Measurements from ENCODE around the gene KIF16B.
"Not testable (repeated sequence)": the region's sequence is repeated elsewhere in the genome, so short reads cannot be mapped to it uniquely, and the experiment has no call there.

Gene KIF16B

GRCh38 chr20:16292226-16292880, 280.9 kb downstream of the KIF16B start:
- DNase-seq (ENCODE audit: low read depth, low spot score) = no peak

DNA sequence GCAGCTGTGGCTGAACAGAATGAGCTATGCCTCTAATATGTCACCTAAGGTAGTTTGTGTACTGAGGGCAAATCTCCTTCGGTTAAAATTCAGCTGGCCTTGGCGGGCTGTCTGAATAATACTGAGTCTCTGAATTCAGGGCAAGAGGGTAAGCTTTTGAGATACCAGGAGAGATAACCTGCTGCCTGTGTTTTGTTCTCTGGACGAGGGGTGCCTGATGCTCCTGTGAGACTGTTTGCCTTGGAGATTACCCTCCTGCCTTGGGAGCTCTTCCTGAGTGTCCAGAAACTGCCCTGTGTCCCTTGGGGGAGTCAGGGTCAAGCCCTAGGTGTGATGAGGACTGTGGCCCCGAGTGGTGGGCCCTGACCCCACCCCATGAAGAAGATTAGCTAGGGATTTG, 282.9 kb downstream of the KIF16B start:
- DNase-seq (ENCODE audit: low read depth, low spot score) = no peak

DNA sequence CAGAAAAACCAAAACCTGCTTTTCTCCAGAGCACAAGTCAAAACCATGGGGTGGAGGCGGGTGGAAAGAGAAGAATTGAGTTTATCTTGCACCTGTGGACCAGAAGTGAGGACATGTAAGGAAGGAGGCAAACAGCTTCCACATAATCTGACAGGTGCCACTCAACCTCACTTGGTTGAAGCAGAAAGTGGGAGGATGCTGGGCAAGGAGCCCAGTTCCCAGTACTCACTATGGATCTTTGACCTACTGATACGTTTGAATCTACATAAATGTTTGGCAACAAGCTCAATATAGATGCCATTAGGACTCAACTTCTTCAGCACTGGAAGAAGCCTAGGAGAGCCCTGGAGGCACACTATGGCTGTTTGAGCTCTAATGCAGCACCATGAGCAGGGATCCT, 285.5 kb downstream of the KIF16B start:
- no peak for DNase-seq (ENCODE audit: low read depth, low spot score)

- DNase-seq (ENCODE audit: low read depth, low spot score) = no peak
Observed at GRCh38 chr20:16286601-16287000, 286.6 kb downstream of the KIF16B start.

DNA sequence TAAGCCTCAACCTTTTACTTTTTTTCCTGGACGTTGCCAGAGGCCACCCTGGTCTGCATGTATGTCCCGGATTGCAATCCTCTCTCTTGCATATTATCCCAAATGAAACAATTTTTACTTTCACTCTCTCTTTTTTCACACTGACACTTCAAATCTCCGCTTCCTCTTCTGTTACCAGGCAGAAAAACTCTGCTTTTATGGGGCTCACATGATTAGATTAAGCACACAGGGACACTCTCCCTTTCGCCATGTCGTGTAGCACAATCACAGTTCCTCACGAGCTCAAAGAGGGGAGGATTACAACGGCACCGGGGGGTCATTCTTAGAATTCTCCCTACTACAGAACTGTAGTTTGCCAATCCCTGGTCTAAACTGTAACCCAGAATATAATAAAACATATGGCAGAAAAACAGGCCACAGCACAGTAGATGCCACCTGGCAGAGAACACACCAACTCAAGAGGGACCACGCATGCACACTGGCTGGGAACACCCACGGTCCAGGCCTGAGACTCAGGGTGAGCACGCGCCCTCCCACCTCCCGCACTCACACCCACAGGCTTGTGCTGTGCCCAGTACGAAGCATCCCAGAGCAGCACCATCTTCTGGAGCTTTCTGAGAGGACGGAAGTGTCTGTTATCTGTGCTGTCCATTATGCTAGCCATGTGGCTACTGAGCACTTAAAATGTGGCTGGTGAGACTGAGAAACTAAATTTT, 288.7 kb downstream of the KIF16B start:
- DNase-seq (ENCODE audit: low read depth, low spot score) = no peak

- DNase-seq (ENCODE audit: low read depth, low spot score) = no peak
Observed at GRCh38 chr20:16283978-16284377, 289.3 kb downstream of the KIF16B start.

DNA sequence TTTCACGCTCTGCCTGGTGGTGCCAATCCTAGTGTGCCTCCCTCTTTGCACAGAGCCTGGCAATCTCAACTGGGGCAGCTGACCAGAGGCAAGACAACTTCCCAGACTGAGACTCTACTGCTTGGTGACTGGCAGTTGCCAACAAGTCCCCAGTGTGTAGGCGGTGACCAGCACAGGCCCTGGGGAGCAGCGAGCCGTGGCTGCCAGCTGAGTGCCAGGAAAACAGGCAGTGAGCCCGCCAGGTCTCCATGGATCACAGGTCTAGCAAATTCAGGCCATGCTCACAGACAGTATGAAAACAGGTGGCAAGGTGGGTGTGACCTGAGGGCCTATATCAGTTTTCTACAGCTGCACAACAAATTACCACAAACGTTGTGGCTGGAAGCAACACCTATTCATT, 289.9 kb downstream of the KIF16B start:
- no peak for DNase-seq (ENCODE audit: low read depth, low spot score)

- no peak for DNase-seq (ENCODE audit: low read depth, low spot score)
Observed at GRCh38 chr20:16280219-16280618, 293.0 kb downstream of the KIF16B start.

GRCh38 chr20:16279320-16279719, 293.9 kb downstream of the KIF16B start:
- no peak for DNase-seq (ENCODE audit: low read depth, low spot score)

GRCh38 chr20:16273812-16274555, 299.3 kb downstream of the KIF16B start:
- DNase-seq (ENCODE audit: low read depth, low spot score) = no peak

DNA sequence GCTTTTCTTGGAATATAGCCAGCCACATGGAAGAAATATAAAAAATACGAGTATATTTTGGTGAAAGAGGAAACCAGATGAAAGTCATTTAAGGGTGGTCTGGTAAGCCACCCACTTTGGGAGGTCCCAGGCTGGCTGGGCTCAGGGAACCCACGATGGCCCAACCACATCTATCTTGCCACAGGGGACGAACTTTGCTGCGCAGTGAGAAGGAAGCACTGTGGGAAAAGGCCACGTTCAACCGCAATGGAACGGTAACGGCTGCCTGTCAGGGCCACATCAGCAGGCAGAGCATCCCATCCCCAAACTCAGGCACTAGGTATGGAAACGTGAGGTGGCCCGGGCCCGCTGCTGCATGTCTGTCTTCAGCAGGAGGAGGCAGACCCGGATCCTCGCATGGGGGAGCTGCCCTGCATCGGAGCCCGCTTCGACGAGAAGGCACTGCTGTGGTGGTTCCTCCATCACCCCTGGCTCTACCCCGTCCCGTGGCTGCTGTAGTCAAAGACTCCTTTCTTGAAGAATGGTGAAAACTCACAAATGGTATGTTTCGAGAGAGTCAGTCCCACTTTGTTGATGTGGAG, 300.4 kb downstream of the KIF16B start:
- no peak for DNase-seq (ENCODE audit: low read depth, low spot score)

- DNase-seq (ENCODE audit: low read depth, low spot score) = no peak
Observed at GRCh38 chr20:16271450-16271849, 301.8 kb downstream of the KIF16B start.

DNA sequence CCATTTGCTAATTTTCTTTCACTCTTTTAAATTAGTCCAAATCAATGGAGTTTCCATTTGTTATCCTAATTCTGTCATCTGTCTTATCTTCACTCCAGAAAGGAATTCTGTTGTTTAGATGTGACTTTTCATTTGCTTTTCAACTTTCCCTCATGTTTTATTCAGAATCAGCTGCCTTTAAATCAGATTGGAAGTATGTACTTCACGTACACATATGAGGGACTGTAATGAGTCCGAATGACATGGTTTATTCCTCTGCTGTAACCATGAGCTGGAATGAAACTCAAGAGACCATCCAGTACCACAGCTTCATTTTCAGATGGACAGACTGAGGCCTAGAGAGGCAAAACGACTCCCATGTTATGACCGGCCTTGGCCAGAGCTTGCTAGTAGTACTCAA, 302.3 kb downstream of the KIF16B start:
- DNase-seq (ENCODE audit: low read depth, low spot score) = no peak

- DNase-seq (ENCODE audit: low read depth, low spot score) = no peak
Observed at GRCh38 chr20:16270314-16270931, 302.8 kb downstream of the KIF16B start.

DNA sequence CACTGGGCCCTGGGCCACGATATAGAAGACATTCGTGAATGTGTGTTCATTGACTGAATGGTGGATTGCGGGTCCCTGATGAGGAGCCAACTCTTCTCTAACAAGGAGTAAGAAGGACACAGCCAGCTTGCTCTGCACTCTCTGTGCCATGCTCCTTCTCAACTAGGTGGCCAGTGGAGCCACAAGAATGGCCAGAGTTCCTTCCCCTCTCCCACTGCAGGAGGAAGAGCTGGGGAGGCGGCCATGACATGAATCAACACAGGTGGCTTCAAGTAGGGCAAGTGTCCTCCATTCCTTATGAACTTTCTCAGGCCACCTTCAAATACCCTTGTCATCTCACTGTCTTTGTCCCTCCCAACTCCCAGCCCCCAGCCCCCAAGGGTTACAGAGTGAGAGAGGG, 305.7 kb downstream of the KIF16B start:
- DNase-seq (ENCODE audit: low read depth, low spot score) = no peak

DNA sequence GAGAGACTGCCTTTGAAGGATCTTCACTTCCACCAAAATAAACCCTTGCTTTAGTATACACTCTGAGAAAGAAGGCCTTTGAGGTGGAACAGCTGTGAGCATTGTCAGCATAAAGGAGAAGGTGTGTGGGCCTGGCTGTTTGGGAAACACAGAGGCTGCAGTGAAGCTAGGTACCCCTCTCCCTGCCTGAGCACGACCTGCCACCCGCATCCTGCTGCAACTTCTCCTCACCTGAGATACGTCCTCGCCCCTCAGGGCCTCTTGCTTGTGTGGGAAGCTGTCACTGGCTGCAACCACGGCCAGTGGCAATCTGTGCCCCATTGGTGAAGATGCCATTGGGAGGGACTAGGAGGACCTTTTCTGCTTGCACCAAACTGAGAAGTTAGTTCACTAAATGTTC, 307.9 kb downstream of the KIF16B start:
- DNase-seq (ENCODE audit: low read depth, low spot score) = no peak

DNA sequence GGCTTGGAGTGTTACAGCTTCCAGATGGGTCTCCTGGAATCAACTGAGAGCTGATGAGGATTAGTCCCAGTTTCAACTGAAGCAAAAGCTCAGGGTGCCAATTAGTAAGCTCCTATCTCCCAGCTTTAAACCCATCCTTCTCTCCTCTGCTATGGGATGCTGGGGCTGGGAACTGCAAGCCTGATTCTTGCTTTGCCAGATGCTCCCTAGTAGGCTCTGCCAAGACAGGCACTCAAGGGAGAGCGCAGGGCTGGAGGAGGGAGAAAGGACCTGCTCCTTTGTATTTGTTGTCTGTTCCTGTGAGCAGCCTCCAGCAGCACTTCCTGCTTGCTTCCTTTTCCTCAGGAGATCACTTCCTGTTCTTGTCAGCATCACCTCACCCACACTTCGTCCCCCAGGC, 309.7 kb downstream of the KIF16B start:
- DNase-seq (ENCODE audit: low read depth, low spot score) = no peak

GRCh38 chr20:16262594-16262993, 310.7 kb downstream of the KIF16B start:
- DNase-seq (ENCODE audit: low read depth, low spot score) = no peak

GRCh38 chr20:16261733-16262273, 311.4 kb downstream of the KIF16B start:
- DNase-seq (ENCODE audit: low read depth, low spot score) = no peak

- no peak for DNase-seq (ENCODE audit: low read depth, low spot score)
Observed at GRCh38 chr20:16260911-16261310, 312.3 kb downstream of the KIF16B start.

DNA sequence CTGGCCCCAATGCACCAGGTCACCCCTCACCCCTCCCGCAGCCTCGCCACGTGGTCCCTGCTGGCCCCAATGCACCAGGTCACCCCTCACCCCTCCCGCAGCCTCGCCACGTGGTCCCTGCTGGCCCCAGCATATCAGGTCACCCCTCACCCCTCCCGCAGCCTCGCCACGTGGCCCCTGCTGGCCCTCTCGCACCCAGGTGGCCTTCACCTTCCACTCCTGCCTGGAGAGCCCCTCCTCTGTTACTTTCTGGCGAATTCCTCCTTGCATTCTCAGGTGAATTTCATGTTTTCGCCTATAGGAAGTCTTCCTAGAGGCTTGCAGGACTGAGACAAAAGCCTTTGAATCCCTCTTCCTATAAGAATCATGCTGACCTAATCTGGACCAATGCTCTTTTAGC, 313.1 kb downstream of the KIF16B start:
- DNase-seq (ENCODE audit: low read depth, low spot score) = not testable (repeated sequence)

DNA sequence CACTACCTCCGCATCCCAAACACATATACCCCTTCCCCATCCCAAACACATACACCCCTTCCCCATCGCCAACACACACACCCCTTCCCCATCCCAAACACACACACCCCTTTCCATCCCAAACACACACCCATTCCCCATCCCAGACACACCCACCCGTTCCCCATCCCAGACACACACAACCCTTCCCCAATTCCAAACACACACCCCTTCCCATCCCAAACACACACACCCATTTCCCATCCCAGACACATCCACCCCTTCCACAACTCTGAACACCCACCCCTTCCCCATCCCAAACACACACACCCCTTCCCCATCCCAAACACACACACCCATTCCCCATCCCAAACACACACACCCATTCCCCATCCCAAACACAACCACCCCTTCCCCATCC, 314.5 kb downstream of the KIF16B start:
- no peak for DNase-seq (ENCODE audit: low read depth, low spot score)

All from activated naive CD8-positive, alpha-beta T cell treated with anti-CD3 and anti-CD28 coated beads, Interleukin-2, amount 50 U/mL, for 16 hours (primary cell).